Upper lobe of right lung (tissue), 1 donor: ENCODE results near the gene ATXN7. TPM values are rescaled to one million over a fixed set of nuclear protein-coding genes. Genes with fewer than 3 reads are reported as not detected.
A peak's percentile ranks its signal among the peaks of the same experiment; 100 is the strongest.

Source experiments
- ATAC-seq: fragments of 200-7000 bp; cut with Tn5 transposase; one replicate; pipeline ENCODE4 v1.9.1; 2020; ENCODE audit warnings: mild to moderate bottlenecking, moderate library complexity
- DNase-seq: peaks from one replicate; pipeline ENCODE4 v3.0.0-alpha.2; 2020
- H3K27ac ChIP-seq: fragments of 200-600 bp; one replicate; pipeline ENCODE4 v1.8.0; 2022
- H3K27me3 ChIP-seq: fragments of 200-600 bp; one replicate; pipeline ENCODE4 v1.8.0; 2022; ENCODE audit warnings: mild to moderate bottlenecking
- H3K36me3 ChIP-seq: fragments of 200-600 bp; one replicate; pipeline ENCODE4 v1.8.0; 2022
- H3K4me1 ChIP-seq: fragments of 200-600 bp; one replicate; pipeline ENCODE4 v1.8.0; 2022
- H3K4me3 ChIP-seq: fragments of 200-600 bp; one replicate; pipeline ENCODE4 v1.8.0; 2022; ENCODE audit warnings: mild to moderate bottlenecking
- H3K9me3 ChIP-seq: fragments of 200-600 bp; one replicate; pipeline ENCODE4 v1.8.0; 2022
- CTCF ChIP-seq: fragments of 200-600 bp; IDR thresholded peaks from one replicate; pipeline ENCODE4 v1.8.0; 2022; ENCODE audit warnings: antibody characterized with exemption
- intact Hi-C: fragments of 100-400 bp; cut with DNase I; formaldehyde crosslinking; loops from one replicate; pipeline ENCODE4 v1.11.0; 2022
- long read RNA-seq: library from polyadenylated mRNA; unstranded; transcript quantifications from one replicate; pipeline ENCODE4 v2.0.0, GENCODE V29; 2021
- total RNA-seq: library from RNA; stranded (reverse); fragmentation: NEBNext Ultra II Directional; extraction: Animal tissue kit (Norgen Biotek cat#: 25700); gene quantifications from one replicate; pipeline ENCODE4 v1.2.1, GENCODE V29; 2021
- donor health status: DM: no; HTN: yes; CAD: no; lungs with severe emphysema.

The ATXN7 gene
- 35.5 TPM for total RNA-seq
- long read RNA-seq, partial matches to known transcripts = 6 of 11 reads
- long read RNA-seq, other reads (novel, unspliced or antisense) = 2 of 11 reads

GRCh38 chr3:63863150-63864007 is at the start of gene ATXN7, which contains the start of gene THOC7:
Gene ATXN7, plus strand, starts transcription at chr3:63863867. Its CDS starts 48,732 bp downstream, at chr3:63912599.
Gene THOC7, minus strand, starts transcription at chr3:63863805. Its CDS starts 15 bp downstream, at chr3:63863790.
- ATAC-seq (peak; percentile 90), DNase-seq (peak; percentile 90)
- no peaks in the 10 kb centered on the region for H3K9me3 ChIP-seq
- H3K4me1 ChIP-seq = peaks cover 12% of the 10 kb centered on the region
- intact Hi-C loops = no loop called here
- peak within 1 kb of the TSS; percentile 88 for H3K4me3 ChIP-seq
- peak within 1 kb of the TSS; percentile 94 for H3K27ac ChIP-seq
- no peak for TF ChIP-seq CTCF
- H3K36me3 ChIP-seq = no peaks in the 10 kb centered on the region
- no peaks in the 10 kb centered on the region for H3K27me3 ChIP-seq

GRCh38 chr3:63814237-63814636 is 49.4 kb upstream of the ATXN7 start:
- H3K4me3 ChIP-seq = no peak overlapping the region
- H3K4me1 ChIP-seq = peaks cover 6% of the 10 kb centered on the region
- no peaks in the 10 kb centered on the region for H3K9me3 ChIP-seq
- H3K27me3 ChIP-seq = no peaks in the 10 kb centered on the region
- no peak for ATAC-seq
- H3K36me3 ChIP-seq = no peaks in the 10 kb centered on the region
- no peak overlapping the region for H3K27ac ChIP-seq
- no peak for TF ChIP-seq CTCF
- intact Hi-C loops = no loop called here
- DNase-seq = no peak

GRCh38 chr3:63817225-63817624 is 46.4 kb upstream of the ATXN7 start:
- Histone ChIP-seq H3K4me3 (no peak overlapping the region), H3K27me3 (no peaks in the 10 kb centered on the region), H3K36me3 (no peaks in the 10 kb centered on the region), H3K4me1 (peaks cover 6% of the 10 kb centered on the region), H3K9me3 (no peaks in the 10 kb centered on the region), H3K27ac (no peak overlapping the region)
- ATAC-seq = no peak
- intact Hi-C loops = no loop called here
- no peak for DNase-seq
- no peak for TF ChIP-seq CTCF

GRCh38 chr3:63818282-63819150 is 45.2 kb upstream of the ATXN7 start:
- ATAC-seq = peak; percentile 93
- Histone ChIP-seq H3K4me1 (peaks cover 6% of the 10 kb centered on the region), H3K27me3 (no peaks in the 10 kb centered on the region), H3K27ac (no peak overlapping the region), H3K36me3 (no peaks in the 10 kb centered on the region), H3K9me3 (no peaks in the 10 kb centered on the region), H3K4me3 (no peak overlapping the region)
- peak; percentile 88 for TF ChIP-seq CTCF
- intact Hi-C loops = no loop called here
- no peak for DNase-seq

- DNase-seq = no peak
- H3K36me3 ChIP-seq = no peaks in the 10 kb centered on the region
- no peaks in the 10 kb centered on the region for H3K27me3 ChIP-seq
- ATAC-seq = no peak
- no peak within 1 kb of the TSS for H3K27ac ChIP-seq
- H3K4me3 ChIP-seq = no peak within 1 kb of the TSS
- intact Hi-C loops = no loop called here
- H3K9me3 ChIP-seq = no peaks in the 10 kb centered on the region
- peaks cover 6% of the 10 kb centered on the region for H3K4me1 ChIP-seq
- TF ChIP-seq CTCF = no peak
Observed at GRCh38 chr3:63819151-63819398, 44.6 kb upstream of the ATXN7 start, which contains the start of gene C3orf49. Gene C3orf49, plus strand, starts transcription at chr3:63819299. Its CDS starts 173 bp downstream, at chr3:63819472.
